A673 (cell line): Measurements from ENCODE around the gene TOMM40L.

Experiments
- EZH2 ChIP-seq: fragments of 200-600 bp; sonication (generic); IDR thresholded peaks from 2 replicates; pipeline ENCODE4 v1.6.1; 2017; ENCODE audit warnings: borderline replicate concordance, low read depth, mild to moderate bottlenecking, mixed read lengths, antibody characterized with exemption, low read length; ENCODE audit not compliant: poor library complexity, severe bottlenecking
- TF ChIP-seq, protein P1 (sequence below): fragments of 300-800, 200-600 bp; sonication (generic); conservative IDR thresholded peaks from 2 replicates; pipeline ENCODE4 v1.5.1; 2017; ENCODE audit warnings: low read depth, mild to moderate bottlenecking, antibody characterized with exemption, low read length, moderate library complexity, mixed read lengths

DNA sequence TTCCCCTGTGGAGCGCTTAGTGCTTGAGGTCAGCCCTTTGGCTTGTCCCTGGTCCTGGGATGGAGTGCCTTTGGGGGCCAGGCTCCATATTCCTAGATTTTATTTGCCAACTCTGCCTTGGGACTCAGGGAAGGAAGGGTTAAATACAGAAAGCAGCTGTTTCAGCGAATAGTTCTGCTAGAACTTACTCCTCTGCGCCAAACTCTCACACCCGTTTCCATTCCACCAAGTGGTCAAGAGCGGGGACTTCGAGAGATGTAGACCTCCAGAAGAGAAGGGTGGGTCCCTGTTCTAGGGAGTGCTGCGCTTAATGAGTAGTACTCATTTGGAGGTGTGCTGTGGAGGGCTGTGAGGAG, 704 bp upstream of the TOMM40L start:
- TF ChIP-seq, protein P1, sequence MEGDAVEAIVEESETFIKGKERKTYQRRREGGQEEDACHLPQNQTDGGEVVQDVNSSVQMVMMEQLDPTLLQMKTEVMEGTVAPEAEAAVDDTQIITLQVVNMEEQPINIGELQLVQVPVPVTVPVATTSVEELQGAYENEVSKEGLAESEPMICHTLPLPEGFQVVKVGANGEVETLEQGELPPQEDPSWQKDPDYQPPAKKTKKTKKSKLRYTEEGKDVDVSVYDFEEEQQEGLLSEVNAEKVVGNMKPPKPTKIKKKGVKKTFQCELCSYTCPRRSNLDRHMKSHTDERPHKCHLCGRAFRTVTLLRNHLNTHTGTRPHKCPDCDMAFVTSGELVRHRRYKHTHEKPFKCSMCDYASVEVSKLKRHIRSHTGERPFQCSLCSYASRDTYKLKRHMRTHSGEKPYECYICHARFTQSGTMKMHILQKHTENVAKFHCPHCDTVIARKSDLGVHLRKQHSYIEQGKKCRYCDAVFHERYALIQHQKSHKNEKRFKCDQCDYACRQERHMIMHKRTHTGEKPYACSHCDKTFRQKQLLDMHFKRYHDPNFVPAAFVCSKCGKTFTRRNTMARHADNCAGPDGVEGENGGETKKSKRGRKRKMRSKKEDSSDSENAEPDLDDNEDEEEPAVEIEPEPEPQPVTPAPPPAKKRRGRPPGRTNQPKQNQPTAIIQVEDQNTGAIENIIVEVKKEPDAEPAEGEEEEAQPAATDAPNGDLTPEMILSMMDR, result no peak
- no peak for TF ChIP-seq EZH2
